Lower leg skin (tissue), 4 donors: ENCODE measurements around the gene MTUS2. TPM values are rescaled to one million over a fixed set of nuclear protein-coding genes. Genes with fewer than 3 reads are reported as not detected.

ENCODE experiments used
- DNase-seq, 2 donors: peaks; one replicate each; pipeline ENCODE4 v3.0.0-alpha.2; 2019; ENCODE audit warnings: low spot score in 2 of 2
- H3K4me3 ChIP-seq: fragments of 200-600 bp; sonication (generic); 2 replicates; pipeline ENCODE4 v1.5.1; 2017; ENCODE audit warnings: mild to moderate bottlenecking, low read depth; ENCODE audit not compliant: poor library complexity, severe bottlenecking
- POLR2A ChIP-seq, 2 donors: fragments of 450-650 bp; IDR thresholded peaks; one replicate each; pipeline ENCODE4 v1.6.1; 2016 to 2017; ENCODE audit warnings: antibody characterized with exemption in 2 of 2, mild to moderate bottlenecking in 1 of 2, moderate library complexity in 1 of 2
- WGBS, 2 donors: methylation state at CpG; one replicate each; pipeline ENCODE4 v1.1.5; 2018; 5-methylcytosine and 5-hydroxymethylcytosine counted together
- intact Hi-C: fragments of 100-400 bp; cut with DNase I; formaldehyde crosslinking; loops from one replicate; pipeline ENCODE4 v1.15.0; 2023; ENCODE audit warnings: low total_unique reads
- total RNA-seq, 4 donors: library from RNA; depleted of rRNA; stranded (reverse); fragments of >200 nt; gene quantifications; one replicate each; pipeline ENCODE4 v1.1.0, GENCODE V29; 2016
- TF ChIP-seq, protein P1 (sequence below), 3 donors: fragments of 450-650 bp; IDR thresholded peaks; one replicate each; pipeline ENCODE4 v1.5.1; 2016; ENCODE audit warnings: antibody characterized with exemption in 3 of 3, mild to moderate bottlenecking in 3 of 3, moderate library complexity in 2 of 3

The MTUS2 gene
- total RNA-seq, 4 donors from 2014 or later = 0.13 to 1.9 TPM; not detected in 2

DNA sequence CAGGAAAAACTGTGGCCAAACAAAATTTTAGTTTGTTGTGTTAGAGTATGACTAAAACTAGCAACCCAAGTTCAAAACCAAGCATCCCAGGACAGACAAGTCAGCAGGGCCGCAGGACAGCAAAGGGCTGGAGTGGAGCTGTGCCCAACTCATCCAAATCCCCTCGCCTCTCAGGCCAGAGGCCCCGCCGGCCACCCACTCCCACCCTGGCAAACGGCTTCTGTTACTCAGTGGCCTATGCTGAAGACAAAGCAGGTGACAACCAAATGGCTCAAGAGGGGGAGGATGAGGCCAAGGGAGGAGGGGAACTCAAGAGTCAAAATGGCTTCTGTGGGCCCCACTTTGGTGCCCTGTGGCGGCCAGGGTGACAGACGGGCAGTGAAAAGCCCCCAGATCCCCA, 705.6 kb downstream of the MTUS2 start:
- no peak for DNase-seq
- intact Hi-C loops = no loop called here
- H3K4me3 ChIP-seq = no peak overlapping the region
- WGBS, 2 donors = 92 to 93% methylated on average over 7 of the region's 7 CpGs
- no peak for TF ChIP-seq POLR2A (IDR thresholded peaks at IDR 0.05)
- TF ChIP-seq, protein P1, sequence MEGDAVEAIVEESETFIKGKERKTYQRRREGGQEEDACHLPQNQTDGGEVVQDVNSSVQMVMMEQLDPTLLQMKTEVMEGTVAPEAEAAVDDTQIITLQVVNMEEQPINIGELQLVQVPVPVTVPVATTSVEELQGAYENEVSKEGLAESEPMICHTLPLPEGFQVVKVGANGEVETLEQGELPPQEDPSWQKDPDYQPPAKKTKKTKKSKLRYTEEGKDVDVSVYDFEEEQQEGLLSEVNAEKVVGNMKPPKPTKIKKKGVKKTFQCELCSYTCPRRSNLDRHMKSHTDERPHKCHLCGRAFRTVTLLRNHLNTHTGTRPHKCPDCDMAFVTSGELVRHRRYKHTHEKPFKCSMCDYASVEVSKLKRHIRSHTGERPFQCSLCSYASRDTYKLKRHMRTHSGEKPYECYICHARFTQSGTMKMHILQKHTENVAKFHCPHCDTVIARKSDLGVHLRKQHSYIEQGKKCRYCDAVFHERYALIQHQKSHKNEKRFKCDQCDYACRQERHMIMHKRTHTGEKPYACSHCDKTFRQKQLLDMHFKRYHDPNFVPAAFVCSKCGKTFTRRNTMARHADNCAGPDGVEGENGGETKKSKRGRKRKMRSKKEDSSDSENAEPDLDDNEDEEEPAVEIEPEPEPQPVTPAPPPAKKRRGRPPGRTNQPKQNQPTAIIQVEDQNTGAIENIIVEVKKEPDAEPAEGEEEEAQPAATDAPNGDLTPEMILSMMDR (IDR thresholded peaks at IDR 0.05) = no peak

DNA sequence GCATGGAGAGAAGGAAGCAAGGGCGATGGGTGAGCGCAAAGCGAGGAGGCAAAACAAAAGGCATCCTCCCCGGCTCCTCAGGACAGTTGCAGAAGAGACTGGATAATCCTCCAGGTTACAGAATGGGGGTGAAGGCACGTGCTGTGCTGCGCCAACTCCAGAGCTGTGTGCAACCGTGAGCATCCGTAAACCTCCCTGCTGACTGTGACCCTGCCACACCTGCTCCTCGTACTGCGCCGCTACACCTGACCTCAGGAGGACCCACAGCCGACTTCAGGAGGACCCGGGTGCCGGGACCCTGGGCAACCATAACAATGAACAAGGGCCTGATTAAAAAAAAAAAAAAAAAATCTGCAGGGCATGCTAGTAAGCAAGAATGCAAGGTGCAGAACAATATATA, 706.6 kb downstream of the MTUS2 start:
- DNase-seq = no peak
- intact Hi-C loops = no loop called here
- H3K4me3 ChIP-seq = no peak overlapping the region
- TF ChIP-seq, protein P1 (IDR thresholded peaks at IDR 0.05) = no peak
- TF ChIP-seq POLR2A (IDR thresholded peaks at IDR 0.05) = no peak
- WGBS, 2 donors = 92 to 95% methylated on average over 14 of the region's 14 CpGs

DNA sequence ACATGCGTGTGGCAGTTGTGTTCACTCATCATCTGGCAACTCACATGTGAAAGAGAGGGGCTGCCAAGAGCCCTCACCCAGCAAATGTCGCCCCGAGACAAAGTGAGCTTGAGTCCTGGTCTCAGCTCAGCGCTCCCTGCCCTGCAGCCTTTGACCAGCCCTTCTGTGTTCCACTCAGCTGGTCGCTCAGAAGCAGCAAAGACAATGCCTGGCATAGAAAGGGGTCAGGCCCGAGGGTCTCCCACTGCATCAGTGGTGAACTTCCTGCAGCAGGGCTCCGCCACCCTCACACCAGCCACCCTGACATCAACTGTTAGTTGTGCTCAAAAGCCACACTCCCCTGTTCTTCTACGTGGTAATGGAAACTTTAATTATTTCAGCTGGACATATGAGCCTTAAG, 707.4 kb downstream of the MTUS2 start:
- intact Hi-C loops = no loop called here
- TF ChIP-seq, protein P1 (IDR thresholded peaks at IDR 0.05) = no peak
- no peak for TF ChIP-seq POLR2A (IDR thresholded peaks at IDR 0.05)
- no peak for DNase-seq
- 70 to 92% methylated on average over 8 of the region's 8 CpGs for WGBS, 2 donors
- no peak overlapping the region for H3K4me3 ChIP-seq

DNA sequence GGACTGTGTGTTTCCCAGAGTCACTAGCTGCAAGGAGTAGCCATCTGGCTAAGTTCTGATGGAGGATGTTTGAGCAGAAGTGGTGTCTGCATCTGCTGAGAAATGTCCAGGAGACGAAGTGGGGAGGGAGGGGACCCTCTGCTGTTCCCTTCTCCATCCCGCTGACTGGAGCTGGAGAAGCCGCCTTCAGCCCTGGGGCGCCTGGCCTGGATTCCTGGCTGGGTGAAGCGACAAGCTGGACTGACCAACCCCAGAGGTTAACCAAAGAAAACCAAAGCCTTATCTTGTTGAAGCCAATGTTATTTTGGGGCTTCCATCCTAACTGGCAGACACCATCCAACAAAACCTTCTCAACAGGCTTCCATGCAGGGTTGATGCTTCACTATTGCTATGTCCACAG, 707.8 kb downstream of the MTUS2 start:
- H3K4me3 ChIP-seq = no peak overlapping the region
- no peak for TF ChIP-seq POLR2A (IDR thresholded peaks at IDR 0.05)
- TF ChIP-seq, protein P1 (IDR thresholded peaks at IDR 0.05) = no peak
- DNase-seq = no peak
- intact Hi-C loops = no loop called here
- WGBS, 2 donors = 73 to 96% methylated on average over 5 of the region's 5 CpGs

DNA sequence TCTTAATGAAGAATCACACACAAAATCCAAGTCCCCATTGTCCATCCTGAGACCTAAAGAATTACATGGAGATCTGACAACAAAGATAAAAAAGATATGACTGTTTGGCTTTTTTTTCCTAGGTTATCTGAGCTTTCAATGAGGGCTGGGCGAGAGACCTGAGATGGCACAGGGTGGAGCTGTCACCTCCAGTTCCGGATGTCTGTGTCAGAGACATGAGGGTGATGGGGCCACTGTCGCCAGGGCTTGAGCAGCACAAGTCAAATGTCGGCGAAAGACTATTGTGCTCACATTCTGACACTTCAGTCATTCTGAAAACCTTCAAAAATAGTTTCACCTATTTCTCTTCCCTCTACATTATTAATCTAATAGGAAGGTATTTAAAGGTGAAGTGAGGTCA, 709.6 kb downstream of the MTUS2 start:
- intact Hi-C loops = no loop called here
- no peak for DNase-seq
- WGBS, 2 donors = 92 to 94% methylated on average over 5 of the region's 5 CpGs
- no peak overlapping the region for H3K4me3 ChIP-seq
- TF ChIP-seq POLR2A (IDR thresholded peaks at IDR 0.05) = no peak
- TF ChIP-seq, protein P1 (IDR thresholded peaks at IDR 0.05) = no peak

DNA sequence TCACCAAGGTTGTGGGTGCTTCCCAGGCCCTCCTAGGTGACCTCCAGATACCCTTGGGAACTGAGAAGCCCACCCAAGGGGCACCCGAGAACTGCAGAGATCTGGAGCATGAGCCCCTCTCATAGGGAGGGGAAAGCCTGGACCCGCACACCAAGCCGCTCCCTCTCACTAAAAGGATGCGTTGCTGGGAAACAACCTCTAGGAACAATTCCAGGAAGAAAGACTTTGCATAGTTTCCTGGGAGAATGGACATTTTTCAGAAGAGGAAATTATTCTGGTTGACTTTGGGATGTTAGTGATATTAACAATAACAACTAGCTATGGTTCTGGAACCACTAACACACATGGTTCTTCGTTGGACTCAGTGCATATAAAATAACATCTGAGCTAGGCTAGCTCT, 710.8 kb downstream of the MTUS2 start:
- intact Hi-C loops = no loop called here
- no peak for DNase-seq
- no peak for TF ChIP-seq POLR2A (IDR thresholded peaks at IDR 0.05)
- TF ChIP-seq, protein P1 (IDR thresholded peaks at IDR 0.05) = no peak
- WGBS, 2 donors = 69 to 91% methylated on average over 5 of the region's 5 CpGs
- H3K4me3 ChIP-seq = no peak overlapping the region
